SH-SY5Y (cell line): ENCODE results near the gene SOSTDC1.

Experiments used
- GATA2 ChIP-seq: IDR thresholded peaks from 2 replicates; pipeline ENCODE4 v1.6.1; 2011; ENCODE audit warnings: mild to moderate bottlenecking, low read depth, low read length
- GATA3 ChIP-seq: IDR thresholded peaks from 2 replicates; pipeline ENCODE4 v1.6.1; 2011; ENCODE audit warnings: low read depth, mild to moderate bottlenecking, low read length, moderate library complexity

SOSTDC1 gene

DNA sequence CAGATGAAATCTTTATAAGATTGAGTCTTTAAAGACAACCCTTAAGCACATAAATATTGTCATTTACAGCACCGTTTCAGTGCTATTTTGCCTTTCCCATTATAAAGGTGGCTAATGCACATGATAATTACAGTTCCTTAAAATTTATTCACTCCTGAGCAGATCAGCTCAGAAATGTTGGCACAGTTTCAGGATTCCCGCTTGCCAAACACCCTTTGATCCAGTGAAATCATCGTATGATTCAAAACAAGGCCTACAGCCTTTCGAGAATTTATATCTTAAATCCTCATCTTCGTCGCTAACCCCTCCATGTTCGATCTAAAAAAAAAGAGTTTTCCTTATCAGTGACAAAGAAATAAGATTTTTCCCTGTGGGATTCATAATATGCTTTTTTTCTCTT is 14.1 kb upstream of the SOSTDC1 start:
- no peak for TF ChIP-seq GATA2
- TF ChIP-seq GATA3 = no peak

DNA sequence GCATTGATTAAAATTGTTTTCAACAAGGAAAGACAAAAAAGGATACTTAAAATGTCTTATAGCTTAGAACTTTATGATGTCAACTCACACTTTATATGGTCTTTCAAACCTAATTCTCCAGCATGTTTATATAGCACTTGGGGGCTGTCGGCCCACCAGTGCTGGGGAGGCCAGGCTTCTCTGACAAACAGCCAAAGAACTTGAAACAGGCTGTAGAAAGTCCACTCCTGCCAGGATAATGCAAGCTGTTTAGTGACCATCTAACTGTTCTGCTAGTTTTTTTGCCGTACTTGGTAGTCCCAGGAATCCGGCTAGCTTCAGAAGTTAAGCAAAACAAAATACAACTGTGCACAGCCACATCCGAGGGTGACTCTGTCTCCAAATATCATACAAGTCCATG is 13.6 kb upstream of the SOSTDC1 start:
- TF ChIP-seq GATA2 = no peak
- TF ChIP-seq GATA3 = no peak

DNA sequence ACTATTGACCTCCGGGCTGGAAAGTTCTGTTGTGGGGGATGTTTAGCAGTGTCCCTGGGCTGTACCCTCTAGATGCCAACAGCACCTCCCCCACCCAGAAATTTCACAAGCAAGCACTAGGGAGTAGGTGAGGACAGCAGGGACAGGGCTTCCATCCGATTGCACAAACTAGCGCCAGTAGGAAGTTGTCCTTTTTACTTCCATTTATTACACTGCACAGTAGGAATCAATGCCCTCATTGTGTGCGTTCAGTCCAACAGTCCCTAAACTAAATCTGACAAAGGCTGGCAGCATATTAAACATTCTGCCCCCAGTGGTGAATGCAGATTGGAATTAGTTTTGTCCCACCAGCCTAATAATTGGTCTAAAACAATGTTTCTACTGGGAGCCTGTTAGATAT is 6.4 kb upstream of the SOSTDC1 start:
- TF ChIP-seq GATA2 (no peak), GATA3 (no peak)

DNA sequence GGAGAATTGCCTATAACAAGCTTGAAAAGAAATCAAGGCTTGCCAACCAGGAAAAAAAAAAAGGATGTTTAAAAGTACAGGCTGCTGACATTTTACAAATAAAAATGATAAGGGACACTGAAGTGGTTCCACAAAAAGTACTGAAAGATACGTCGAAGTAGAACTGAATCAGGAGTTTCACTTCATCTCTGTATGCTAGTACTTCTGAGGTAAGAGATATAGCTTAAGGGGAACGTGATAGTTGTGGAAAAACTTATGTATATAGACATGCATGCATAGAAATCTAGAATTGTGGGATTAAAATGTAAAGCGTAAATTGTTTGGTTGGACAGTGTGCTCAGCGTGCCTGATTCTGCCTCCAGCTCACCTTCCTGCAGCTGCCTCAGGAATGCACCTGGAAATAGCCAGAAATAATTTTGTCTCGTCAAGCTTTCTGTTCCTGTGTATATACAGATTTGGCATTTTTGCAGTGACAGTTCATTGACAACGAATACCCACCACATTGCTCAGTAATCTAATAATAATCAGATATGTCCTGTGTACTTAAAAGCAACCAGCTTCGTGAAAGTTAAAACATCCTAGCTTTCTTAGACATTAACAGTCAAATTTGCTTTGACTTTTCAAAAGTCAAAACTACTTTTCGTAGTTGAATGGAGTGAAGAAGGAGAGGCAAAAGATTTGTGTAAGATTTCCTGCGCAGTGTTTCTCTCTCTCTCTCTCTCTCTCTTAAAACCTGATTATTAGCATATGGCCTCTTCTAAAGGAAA is 1.4 kb downstream of the SOSTDC1 start:
- TF ChIP-seq GATA2 = no peak
- TF ChIP-seq GATA3 = no peak

DNA sequence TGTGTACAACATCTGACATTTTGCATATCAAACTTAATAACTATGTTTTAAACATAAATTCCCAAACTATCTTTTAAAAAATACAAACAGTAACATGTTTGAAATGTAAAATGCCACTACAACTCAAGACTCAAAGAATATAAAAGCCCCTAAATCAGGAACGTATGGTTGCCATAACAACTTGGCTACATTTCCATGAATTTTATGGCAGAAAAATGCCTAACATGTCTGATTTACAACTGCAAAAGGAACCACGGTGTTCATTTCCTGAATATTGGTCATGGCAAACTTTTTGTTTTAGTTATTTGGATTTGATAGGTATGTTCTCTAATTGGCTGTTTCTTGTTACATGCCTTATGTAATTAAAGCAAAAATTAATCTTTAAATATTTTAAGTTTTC is 2.0 kb downstream of the SOSTDC1 start:
- TF ChIP-seq GATA2 (no peak), GATA3 (no peak)

DNA sequence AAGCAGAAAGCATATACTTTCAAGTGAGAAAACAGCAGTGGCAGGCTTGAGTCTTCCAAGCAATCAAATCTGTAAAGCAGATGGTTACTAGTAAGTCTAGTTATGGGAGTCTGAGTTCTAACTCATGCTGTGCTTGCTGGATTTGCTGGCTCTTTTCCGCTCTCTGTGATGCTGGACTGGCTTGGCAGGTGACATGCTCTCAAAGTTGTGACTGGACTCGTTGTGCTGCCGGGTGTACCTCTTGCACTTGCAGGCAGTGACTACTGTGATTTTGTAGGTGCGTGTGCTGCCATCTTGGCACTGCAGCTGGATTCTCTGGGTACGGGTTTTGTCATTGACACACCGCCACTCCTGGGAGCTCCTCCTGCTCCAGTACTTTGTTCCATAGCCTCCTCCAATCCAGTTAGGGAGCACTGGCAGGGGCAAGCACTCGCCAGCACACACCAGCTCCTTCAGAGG is 3.1 kb downstream of the SOSTDC1 start:
- no peak for TF ChIP-seq GATA3

DNA sequence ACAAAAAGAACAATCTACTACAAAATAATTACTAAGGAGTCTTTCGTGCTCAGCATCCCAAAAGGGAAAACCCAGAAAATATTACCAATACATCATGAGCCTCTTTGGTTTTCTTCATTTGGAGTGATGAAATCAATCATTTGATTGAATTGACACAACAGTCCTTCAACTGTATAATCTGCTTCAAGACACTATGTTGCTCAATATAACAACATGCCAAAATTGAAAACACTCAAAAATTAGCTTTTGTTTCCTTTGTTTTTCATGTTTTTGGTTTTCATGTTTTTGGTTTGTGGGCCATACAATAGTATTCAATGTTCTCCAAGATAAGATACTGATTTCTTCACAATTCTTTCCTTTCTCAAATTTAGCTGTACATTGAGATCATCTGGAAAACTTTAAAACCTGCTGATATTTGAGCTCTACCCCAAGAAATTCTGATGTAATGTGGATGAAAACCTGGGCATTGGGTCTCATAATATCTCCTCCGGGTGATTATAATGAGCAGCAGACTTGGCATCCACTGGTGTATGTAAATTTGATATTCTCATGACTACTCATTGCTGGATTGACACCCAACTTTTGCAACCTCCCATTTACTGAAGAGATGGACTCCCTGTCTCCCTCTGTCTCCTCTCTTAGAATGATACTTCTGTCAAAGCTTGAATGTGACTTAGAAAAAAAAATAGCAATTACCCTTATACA is 4.6 kb downstream of the SOSTDC1 start:
- TF ChIP-seq GATA2 = no peak
- no peak for TF ChIP-seq GATA3

DNA sequence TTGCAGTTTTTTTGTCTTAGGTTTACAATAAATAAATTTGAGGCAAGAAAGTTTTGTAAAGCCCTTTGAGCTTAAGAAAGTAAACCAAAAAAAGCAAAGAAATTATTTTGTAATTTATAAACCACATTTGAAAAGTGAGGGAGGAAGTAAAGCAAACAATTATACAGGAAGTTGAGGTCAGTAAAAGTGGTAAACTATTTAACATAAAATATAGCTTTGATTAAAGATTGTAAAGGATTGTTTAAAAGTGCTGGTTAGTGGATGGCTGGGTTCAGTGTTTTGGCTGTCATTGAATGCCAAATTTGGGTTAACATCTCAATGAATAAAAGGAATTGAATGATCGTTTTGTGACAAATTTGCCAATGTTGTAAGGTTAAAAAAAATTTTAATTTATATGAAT is 9.9 kb downstream of the SOSTDC1 start:
- TF ChIP-seq GATA3 = no peak
- TF ChIP-seq GATA2 = no peak

DNA sequence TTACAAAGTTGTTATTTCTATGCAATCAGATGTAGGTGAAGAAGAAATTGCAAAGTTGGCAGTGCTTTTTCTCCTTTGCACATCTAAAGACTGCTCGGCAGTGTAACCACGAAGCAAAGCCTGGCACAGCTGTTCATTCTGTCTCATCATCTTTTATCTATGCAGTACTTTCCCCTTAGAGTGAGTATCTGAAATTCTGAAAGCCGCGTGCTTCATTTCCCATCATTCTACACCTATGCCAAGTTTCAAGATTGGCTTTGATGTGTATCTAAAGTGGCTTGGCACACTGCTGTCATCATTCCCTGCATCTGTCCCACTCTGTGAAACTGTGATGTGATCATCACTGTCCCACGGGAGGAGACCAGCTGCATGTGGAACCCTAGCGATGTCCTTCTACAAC is 15.2 kb downstream of the SOSTDC1 start:
- TF ChIP-seq GATA2 (no peak), GATA3 (no peak)

DNA sequence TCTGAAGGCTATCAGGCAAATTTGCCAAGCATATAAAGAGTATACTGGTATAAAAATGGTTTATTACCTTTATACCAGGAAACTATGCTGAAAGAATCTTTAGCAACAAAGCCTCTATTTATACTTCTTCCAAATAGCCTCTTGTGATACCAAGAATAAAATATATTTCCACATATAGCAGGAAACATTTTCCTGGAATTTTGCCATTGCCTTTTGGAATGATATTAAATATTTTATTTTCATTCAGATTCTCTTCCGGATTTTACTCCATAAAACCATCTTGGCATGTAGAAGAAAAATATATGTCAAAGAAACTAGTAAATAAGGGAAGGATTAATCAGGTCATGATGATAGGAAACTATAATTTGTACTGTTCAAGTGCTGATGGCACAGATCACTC is 17.7 kb downstream of the SOSTDC1 start:
- TF ChIP-seq GATA3 (no peak), GATA2 (no peak)

DNA sequence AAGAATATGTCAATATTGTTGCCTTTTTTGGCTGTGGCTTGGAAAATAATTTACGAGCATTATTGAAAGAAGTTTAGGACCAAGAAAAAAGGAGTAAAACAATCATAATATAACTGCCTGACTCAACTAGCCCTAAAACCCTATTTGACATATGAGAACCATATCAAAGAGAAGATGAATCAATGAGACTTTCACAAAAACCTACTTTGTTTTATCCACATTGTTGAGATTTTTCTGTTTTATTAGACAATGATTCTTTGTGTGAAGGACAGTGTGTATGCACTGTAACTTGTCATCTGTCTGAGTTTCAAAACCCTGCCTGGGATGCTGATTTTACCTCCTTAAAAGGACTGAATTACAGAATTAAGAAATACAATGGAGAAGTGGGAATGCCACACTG is 19.0 kb downstream of the SOSTDC1 start:
- TF ChIP-seq GATA3 = no peak
- no peak for TF ChIP-seq GATA2

DNA sequence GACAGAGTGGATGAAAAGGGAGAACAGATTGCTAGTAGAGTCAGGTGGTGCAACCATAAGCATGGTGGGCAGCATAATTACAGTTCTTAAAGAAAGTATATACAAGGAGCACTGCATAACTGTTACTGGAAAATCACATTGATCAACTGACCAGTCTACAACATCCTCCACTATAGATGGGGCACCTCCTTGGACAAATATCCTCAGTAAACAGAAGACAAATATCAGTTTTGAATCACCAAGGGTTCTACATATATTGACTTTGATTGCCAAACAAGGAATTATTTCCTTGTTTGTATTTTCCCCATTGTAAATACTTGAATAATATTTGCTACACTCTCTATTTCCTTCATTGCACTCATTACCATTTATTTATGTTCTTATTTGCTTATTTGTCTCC is 26.6 kb downstream of the SOSTDC1 start:
- TF ChIP-seq GATA2 = no peak
- no peak for TF ChIP-seq GATA3

DNA sequence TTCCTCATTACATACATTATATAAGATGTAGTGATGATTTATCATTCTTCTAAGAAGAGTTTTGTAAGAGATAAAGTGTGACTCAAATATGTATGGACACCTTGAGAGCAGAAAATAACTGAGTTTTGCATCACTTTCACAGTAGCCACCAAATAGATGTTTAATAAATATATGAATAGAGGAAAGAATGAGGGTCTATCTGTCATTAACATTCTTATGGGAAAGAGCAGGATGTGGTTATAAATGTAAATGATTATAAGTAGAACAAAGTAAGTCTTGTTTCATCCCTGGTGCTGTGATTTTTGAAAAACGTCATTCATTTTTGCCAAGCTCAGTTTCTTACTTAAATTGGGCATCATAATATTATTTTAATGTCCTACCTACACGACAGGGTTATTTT is 29.2 kb downstream of the SOSTDC1 start:
- TF ChIP-seq GATA3 (no peak), GATA2 (no peak)

DNA sequence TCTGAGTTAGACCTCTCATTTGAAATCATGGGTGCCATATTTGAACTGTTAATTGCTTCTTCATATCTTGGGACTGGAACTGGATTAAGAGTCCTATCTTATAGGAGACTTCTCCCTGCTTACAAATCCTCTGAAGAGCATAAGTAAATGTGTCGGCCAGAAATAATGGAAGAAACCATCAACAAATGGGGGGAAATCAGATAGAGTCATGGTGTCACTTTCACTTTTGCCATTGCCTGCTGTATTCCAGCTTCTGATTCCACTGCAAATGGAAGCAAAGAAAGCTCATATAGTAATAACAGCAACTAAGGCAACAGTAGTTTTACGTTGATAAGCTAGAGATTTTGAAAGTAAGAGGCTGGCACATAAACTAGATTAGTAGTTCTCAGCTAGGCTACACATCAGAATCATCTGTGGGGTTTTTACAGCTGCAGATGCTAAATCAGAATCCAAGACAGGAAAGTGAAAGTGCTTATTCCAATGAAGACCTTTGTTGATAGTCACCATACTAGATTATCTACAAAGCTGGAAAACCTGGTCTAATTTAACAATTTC is 31.9 kb downstream of the SOSTDC1 start:
- no peak for TF ChIP-seq GATA3

DNA sequence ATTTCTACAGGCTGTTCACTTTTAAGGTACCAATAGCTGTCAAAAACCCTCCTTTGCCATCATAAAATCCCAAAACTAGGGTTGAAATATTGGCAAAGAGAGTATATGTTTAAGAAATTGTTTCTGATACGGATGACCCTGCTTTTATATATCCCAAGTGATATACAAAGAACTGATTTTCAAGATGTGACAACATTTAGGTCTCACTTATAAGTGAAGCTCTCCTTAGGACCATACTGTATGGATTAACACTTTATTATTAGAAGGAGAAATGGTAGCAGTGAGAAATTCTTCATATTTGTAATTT is 33.2 kb downstream of the SOSTDC1 start:
- no peak for TF ChIP-seq GATA3
- TF ChIP-seq GATA2 = no peak

DNA sequence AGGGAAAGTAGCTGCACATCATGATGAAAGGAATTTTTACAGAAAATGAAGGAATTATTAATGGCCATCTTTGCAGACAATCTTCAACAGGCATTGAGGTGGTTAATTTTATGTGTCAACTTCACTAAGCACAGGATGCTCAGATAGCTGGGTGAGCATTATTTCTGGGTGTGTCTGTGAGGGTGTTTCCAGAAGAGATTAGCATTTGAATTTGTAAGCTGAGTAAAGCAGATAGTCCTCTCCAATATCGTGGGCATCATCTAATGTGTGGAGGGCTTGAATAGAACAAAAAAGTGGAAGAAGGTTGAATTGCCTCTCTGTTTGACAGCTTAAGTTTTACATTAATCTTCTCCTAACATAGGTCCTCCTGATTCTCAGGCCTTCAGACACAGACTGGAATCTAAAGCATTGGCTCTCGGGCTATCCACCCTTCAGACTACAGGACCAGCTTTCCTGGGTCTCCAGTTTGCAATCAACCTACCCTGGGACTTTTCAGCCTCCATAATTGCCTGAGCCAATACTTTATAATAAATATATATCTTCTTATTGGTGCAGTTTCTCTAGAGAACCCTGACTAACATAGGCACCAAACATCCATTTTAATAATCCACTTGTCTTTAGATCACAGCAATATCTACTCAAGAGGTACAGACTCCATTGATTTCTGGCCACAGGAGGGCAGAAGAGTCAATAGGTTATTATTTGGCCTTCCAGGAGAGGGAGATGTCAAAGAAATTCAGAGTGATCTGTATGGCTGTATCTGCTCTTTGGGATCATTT is 33.7 kb downstream of the SOSTDC1 start:
- TF ChIP-seq GATA3 (no peak), GATA2 (no peak)
